SIG-M5 treated with dmso at 0.1 percent for 504 hours (cell line): ENCODE results near the gene MCRIP2.
A peak's percentile ranks its signal among the peaks of the same experiment; 100 is the strongest.

Experiments
- DNase-seq: peaks from one replicate; lab custom pipeline; 2025; ENCODE audit not compliant: unreplicated experiment; lab: John Stamatoyannopoulos, UW

Gene MCRIP2

DNA sequence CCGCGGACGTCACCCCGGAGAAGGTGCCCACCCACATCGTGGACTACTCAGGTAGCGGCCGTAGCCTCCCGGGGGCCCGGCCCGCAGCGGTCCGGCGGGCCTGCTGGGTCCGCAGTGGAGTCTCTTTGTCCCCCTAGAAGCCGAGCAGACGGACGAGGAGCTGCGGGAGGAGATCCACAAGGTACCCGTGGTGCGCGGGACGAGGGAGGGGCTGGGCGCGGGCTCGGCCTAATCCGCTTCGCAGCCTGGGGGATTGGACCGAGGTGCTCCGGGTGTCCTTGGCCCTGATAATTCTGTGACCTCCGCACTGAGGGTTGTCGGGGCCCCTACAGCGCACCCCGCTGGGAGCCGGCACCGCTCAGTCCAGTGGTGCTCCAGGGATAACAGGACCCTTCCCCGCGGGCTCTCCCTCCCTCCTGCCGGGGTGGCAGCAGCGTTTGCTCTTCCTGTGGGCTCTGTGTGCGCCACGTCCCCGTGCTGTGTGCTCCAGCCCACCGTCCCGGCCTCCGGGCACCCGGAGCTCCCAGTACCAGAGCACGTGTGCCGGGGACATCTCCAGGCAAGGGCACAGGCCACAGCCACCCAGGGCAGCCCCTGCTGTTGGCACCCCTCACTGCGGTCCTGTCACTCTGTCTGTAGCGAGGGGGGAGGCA, 27.0 kb downstream of the MCRIP2 start:
- DNase-seq: no peak

DNA sequence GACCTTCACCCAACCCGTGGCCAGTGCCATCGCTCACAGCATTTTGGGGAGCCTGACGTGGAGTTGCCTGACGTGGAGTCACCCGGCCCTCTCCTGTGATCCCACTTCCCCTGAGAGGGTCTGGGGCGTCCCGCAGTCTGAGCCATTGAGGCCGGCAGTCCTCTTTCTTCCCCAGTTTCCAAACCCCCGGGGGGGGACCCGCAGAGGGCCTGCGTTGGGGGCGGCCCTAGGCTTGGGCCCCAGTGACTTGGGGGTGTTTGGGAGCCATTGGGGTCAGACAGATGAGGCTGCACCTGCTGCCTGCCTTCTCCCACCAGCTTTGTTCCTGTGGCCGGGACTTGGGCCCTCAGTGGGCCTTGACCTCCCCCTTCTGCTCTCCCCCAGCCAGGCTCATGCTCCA, 28.0 kb downstream of the MCRIP2 start:
- no peak for DNase-seq

DNA sequence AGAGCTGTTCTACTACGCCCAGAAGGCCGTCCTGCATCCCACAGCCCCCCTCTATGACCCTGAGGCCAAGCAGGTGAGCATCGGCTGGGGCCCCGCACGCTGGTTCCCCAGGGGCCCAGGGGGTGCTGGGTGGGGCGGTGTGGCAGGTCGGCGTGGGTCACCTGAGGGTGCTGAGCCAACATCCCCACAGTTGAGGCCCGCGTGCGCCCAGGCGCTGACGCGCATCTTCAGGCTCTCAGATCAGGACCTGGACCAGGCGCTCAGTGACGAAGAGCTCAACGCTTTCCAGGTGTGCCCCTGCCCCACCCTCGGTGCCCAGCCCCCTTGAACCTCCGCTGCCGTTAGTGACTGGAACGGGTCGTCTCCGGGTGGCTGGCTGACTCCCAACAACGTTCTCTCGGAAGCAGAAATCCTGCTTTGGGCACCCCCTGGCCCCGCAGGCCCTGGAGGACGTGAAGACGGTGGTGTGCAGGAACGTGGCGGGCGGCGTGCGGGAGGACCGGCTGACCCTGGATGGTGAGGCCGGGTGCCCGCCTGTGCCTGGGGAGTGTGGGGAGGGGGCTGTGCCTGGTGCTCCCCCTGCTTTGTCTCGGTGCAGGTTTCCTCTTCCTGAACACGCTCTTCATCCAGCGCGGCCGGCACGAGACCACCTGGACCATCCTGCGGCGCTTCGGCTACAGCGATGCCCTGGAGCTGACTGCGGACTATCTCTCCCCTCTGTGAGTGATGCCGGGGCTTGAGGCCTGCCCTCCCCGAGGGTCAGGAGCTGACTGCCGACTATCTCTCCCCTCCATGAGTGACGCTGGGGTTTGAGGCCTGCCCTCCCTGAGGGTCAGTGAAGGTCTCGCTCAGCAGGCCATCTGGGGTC, 29.1 kb downstream of the MCRIP2 start:
- no peak for DNase-seq

DNA sequence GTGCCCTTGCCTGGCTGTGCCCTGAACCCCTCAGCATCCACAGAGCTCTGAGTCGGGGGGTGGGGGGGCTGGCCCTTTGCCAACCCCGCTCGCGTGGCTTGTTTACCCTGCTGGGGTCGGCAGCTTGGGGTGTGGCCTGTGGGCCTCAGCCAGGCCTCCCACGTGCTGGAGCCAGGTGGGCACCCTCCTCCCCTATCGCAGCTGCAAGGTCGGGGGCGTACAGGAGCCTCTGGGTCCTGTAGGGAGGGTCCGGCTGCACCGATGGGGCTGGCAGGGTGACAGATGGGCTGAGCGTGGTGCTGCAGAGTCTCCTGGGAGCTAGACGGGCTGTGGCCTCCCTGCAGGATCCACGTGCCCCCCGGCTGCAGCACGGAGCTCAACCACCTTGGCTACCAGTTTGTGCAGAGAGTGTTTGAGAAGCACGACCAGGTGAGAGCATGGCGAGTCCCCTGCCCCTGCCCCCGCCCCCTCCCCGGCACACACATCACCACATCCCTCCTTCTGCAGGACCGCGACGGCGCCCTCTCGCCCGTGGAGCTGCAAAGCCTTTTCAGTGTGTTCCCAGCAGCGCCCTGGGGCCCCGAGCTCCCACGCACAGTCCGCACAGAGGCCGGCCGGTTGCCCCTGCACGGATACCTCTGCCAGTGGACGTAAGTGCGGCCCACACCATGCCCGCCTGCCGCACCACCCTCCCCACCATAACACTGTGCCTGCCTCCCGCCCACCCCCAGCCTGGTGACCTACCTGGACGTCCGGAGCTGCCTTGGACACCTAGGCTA, 29.9 kb downstream of the MCRIP2 start:
- no peak for DNase-seq

DNA sequence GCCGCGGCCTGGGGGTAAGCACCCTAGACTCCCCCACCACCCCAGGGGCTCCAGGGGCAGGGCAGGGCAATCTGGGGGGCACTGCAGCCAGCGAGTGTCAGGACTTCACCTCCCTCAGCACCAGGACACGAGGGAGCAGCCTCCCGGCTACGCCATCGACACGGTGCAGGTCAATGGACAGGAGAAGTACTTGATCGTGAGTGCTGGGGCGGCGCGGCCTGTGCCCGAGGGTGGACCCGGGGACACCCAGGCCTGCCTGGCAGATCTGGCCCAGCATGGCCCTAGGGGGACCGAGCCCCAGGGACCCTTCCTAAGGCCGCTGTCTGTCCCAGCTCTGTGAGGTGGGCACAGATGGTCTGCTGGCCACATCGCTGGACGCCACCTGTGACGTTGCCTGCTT, 30.7 kb downstream of the MCRIP2 start:
- DNase-seq: no peak

DNA sequence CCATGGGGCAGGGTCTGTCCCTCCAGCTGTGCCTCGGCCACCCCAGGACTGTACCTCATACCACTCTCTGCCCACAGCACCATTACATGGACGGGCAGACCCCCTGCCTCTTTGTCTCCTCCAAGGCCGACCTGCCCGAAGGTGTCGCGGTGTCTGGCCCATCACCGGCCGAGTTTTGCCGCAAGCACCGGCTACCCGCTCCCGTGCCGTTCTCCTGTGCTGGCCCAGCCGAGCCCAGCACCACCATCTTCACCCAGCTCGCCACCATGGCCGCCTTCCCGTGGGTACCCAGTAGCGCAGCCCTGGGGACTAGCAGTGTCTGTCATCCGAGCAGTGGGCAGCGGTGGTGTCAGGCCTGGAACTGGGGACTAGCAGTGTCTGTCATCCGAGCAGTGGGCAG, 31.2 kb downstream of the MCRIP2 start:
- DNase-seq: no peak

DNA sequence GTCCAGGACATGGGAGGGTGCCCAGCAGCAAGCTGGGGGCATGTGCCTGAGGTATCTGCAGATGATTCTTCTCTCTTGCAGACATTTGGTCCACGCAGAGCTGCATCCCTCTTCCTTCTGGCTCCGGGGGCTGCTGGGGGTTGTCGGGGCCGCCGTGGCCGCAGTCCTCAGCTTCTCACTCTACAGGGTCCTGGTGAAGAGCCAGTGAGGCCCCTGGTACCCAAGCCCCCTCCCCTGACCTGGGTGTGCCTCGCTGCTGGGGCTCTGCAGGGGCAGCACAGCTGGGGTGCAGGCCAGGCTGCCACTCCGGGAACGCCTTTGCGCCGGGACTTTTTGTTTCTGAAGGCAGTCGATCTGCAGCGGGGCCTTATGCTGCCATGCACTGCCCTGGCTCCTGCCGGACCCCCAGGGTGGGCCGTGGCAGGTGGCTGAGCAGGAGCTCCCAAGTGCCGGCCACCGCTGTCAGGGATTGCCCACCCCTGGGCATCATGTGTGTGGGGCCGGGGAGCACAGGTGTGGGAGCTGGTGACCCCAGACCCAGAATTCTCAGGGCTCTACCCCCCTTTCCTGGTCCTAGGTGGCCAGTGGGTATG, 31.9 kb downstream of the MCRIP2 start:
- DNase-seq: no peak

DNA sequence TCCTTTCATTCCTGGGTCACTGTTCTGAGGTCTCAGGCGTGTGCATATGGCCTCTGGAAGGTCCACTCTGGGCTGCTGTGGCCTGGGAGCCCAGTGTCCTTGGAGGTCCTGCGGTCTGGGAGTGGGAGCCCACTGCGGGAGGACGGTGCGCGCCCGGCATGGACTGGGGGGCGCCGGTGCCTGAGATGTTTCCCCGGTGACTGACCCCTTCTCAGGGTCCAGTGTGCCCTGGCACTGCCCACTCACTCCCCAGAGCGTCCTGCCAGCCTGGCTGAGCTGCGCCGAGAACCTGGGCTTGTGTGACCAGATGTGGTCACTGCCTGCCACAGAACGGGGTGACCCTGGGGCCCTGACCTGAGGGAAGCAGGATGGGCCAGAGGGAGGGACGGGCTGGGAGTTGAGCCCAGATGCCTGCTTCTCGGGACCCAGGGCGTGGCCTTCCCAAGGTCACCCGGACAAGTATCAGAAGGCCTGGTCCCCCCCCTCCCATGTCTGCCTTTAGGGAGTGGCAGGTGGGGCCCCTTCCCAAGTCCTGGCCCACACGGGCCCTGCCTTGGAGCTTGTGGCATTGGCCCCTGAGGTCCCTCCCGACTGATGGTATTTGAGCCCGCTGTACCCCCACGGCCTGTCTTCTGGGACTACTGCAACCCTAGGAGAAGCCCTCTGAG, 32.7 kb downstream of the MCRIP2 start:
- no peak for DNase-seq

DNA sequence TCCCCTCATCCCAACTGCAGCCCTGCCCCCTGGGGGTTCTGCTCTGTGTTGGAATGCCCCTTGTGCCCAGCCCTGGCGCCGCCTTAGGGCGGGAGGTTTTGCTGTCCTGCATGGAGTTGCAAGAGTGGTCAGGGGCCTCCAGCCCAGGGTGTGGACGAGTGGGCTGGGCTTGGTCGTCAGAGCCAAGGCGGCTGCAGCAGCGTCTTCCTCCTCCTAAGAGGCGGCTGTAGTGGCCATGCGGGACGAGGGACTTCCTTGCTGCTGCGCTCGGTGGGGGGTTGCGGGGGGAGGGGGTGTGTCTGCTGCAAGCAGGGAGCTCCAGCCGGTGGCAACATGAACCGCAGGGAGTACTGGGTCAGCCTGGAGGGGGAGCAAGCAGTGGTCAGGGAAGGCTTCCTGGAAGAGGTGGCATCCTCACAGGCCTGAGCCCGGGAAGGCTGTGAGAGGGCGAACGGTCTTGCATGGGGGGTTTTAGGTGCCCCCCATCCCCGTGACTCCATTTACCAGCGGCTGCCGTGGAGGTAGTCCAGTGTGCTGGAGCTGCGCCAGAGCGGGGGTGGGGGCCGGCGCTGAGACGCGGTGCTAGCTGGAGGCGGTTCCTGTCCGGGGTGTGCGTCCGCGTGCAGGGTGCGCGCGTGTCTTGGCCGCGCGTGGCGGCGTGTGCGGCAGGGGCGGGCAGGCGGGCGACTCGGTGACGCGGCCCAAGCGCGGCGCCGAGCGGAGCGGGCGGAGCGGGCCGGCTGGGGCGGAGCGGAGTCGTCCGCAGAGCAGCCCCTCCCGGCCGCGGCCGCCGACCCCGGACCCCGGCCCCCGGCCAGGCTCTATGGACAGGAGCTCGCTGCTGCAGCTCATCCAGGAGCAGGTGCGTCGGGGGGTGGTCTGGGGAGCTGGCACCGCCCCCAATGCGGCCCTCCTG, 33.6 kb downstream of the MCRIP2 start, which contains the start of gene RHBDL1:
Gene RHBDL1, plus strand, starts transcription at position 704 of the 916 bp plus-strand sequence. Its CDS starts 120 bp downstream, at position 824.
- DNase-seq: no peak

DNA sequence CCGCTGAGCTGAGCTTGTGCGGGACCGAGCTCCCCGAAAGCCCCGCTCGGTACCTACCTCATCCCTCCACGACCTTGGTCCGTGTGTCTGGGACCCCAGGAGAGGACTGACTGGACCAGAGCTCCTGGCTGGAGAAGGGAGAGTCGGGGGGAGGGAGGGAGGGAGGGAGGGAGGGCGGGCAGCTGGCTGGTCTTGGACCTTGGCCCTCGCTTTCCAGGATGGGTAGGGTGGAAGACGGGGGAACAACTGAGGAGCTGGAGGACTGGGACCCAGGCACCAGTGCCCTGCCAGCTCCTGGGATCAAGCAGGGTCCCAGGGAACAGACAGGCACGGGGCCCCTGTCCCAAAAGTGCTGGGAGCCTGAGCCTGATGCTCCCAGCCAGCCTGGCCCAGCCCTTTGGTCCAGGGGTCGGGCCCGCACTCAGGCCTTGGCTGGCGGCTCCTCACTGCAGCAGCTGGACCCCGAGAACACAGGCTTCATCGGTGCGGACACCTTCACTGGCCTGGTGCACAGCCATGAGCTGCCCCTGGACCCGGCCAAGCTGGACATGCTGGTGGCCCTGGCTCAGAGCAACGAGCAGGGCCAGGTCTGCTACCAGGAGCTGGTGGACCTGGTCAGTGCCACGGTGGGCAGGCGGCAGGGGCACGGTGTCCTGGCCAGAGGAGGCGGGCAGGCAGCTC, 34.4 kb downstream of the MCRIP2 start:
- DNase-seq: no peak

DNA sequence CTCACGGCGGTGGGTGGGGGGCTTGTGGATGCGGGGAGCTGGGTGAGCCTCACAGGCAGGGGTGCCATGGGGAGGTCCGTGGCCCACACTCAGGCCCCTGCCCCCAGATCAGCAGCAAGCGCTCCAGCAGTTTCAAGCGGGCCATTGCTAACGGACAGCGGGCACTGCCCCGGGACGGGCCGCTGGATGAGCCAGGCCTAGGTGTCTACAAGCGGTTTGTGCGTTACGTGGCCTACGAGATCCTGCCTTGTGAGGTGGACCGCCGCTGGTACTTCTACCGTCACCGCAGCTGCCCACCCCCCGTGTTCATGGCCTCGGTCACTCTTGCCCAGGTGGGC, 34.9 kb downstream of the MCRIP2 start:
- no peak for DNase-seq

DNA sequence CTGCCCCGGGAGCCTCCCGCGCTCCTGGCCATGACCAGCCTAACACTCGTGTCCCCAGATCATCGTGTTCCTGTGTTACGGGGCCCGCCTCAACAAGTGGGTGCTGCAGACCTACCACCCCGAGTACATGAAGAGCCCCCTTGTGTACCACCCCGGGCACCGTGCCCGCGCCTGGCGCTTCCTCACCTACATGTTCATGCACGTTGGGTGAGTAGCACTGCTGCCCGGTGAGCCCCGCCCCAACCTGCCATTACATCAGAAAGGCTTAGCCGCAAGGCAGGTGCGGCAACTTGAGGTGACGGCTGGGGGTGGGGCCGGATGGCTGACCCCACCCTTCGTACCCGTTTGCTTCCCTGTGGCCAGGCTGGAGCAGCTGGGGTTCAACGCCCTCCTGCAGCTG, 35.3 kb downstream of the MCRIP2 start:
- DNase-seq: no peak

DNA sequence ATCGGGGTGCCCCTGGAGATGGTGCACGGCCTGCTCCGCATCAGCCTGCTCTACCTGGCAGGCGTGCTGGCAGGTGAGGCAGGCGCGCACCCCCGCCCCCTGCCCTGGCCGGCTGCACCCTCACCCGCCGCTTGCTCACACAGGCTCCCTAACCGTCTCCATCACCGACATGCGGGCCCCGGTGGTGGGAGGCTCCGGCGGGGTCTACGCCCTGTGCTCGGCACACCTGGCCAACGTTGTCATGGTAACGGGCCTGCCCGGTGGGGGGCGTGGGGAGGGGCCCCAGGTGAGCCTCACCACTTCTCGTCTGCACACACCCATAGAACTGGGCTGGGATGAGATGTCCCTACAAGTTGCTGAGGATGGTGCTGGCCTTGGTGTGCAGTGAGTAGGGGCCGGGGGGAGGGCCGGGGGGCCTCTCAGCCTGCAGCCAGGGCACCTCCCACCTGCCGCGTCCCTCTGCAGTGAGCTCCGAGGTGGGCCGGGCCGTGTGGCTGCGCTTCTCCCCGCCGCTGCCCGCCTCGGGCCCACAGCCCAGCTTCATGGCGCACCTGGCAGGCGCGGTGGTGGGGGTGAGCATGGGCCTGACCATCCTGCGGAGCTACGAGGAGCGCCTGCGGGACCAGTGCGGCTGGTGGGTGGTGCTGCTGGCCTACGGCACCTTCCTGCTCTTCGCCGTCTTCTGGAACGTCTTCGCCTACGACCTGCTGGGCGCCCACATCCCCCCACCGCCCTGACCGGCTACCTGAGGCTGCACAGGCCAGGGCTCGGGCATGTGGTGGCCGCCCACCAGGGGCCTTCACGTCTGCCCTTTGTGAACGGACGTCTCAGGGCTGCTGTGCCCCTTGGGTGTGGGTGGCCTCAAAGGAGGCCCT, 35.9 kb downstream of the MCRIP2 start:
- no peak for DNase-seq

DNA sequence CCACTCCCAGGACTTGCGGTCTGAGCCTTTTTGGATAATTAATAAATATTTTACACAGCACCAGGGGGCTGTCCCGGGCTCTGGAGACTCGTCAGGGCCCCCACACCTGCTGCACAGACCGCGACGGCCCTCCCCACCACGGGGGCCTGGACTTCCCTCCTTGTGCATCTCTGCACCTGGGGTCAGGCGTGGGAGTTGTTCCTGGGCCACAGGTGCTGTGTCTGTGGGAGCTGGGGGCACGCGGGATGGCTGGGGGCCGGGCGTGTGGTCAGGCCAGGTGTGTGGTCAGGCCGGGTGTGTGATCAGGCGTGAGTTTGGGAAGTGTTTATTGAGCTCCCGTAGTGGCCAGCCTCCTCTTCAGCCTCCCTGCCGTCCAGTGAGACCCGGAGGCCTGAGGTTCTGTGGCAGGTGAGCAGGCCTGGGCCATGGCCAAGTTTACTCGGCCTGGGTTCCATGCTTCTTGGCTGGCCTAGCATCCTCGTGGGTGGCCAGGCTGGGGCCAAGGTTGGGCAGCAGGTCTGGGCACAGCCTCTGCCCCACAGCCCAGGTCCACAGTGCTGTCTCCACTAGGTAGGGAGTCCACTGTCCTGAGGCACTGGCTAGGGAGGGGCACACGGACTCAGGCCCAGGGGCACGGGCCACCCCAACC, 36.7 kb downstream of the MCRIP2 start:
- no peak for DNase-seq

DNA sequence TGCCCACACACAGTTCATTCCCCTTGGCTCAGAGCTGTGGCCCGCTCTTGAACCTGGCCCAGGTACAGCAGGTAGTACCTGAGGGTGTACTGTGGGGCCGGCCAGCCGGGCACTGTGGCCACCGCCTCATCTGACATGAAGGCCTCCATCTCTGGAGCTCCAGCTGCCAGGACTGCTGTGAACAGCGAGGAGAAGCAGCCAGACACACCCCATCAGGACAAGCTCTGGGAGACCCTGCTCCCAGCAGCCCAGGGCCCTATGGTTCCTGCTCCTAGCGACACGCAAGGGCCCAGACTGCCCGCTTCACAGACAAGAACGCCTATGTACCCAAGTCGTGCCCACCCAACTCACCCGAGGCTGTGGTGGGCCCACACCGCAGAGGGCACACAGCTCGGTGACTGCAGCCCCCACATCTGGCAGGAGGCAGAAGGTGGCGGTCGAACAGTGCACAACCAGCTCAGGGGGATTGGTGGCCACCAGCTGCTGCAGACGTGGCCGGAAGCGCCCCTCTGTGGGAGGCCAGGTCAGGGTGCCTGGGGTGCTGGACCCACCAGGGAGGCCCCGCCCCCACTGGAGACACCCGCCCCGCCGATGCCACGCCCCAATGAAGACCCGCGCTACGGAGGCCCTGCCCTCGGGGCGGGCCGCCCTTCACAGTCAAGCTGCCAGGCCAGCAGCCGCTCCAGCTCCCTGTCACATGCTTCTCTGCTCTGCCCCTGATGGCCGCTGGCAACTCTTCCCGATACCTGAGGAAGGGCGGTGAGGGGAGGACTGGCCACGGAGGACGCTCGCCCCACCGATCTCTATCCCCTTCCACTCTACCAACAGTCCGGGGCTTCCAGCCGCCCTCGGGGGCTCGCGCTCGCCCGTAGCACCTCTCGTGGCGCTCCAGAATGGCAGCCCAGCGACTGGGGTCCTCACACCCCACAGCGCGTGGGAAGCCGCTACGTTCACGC, 37.5 kb downstream of the MCRIP2 start:
- peak; percentile 40 for DNase-seq

DNA sequence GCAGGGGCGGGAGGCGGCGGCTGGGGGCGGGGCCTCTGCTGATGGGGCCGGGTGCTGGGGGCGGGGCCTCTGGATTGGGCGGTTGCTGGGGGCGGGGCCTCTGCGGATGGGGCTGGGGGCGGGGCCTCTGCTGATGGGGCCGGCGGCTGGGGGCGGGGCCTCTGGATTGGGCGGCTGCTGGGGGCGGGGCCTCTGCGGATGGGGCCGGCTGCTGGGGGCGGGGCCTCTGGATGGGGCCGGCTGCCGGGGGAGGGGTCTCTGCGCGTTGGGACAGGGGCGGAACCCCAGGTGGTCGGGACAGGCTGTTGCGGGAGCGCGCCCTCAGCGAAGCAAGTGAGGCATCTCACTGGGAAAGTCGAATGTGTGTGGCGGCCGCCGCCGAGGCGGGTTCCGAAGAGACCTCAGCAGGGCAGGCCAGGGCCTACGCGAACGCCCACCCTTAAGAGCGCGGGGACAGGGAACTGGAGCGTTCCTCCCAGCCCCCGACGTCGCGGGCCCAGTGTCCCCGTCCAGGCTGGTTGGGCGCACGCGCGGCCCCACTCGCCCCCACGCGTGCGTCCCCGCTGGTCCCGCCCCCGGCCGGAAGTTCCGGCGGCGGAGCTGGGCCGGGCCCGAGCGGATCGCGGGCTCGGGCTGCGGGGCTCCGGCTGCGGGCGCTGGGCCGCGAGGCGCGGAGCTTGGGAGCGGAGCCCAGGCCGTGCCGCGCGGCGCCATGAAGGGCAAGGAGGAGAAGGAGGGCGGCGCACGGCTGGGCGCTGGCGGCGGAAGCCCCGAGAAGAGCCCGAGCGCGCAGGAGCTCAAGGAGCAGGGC, 38.4 kb downstream of the MCRIP2 start, which contains the start of gene STUB1:
Gene STUB1, plus strand, starts transcription at position 597 of the 811 bp plus-strand sequence. Its CDS starts 116 bp downstream, at position 713.
- DNase-seq: peak; percentile 83
